ENCODE results near the gene ST8SIA5.

The ST8SIA5 gene

GRCh38 chr18:46718501-46719341 lies 38.1 kb downstream of the ST8SIA5 start:
- ChIA-PET CTCF (no interaction called here), POLR2A (no interaction called here)
- TF ChIP-seq CTCF (IDR thresholded peaks at IDR 0.05; ENCODE audit: control extremely low read depth, extremely low read depth, low read depth, missing control alignments), result no peak
- no peak for DNase-seq (ENCODE audit: extremely low spot score)

- no peak for DNase-seq (ENCODE audit: extremely low spot score)
- ChIA-PET POLR2A (no interaction called here), CTCF (no interaction called here)
- no peak for TF ChIP-seq CTCF (IDR thresholded peaks at IDR 0.05; ENCODE audit: control extremely low read depth, extremely low read depth, low read depth, missing control alignments)
Measured at GRCh38 chr18:46716827-46717226, 40.0 kb downstream of the ST8SIA5 start.

GRCh38 chr18:46716336-46716735 lies 40.5 kb downstream of the ST8SIA5 start:
- POLR2A ChIA-PET, result no interaction called here

GRCh38 chr18:46715062-46715461 lies 41.8 kb downstream of the ST8SIA5 start:
- ChIA-PET CTCF (no interaction called here), POLR2A (no interaction called here)
- DNase-seq (ENCODE audit: extremely low spot score), result no peak
- no peak for TF ChIP-seq CTCF (IDR thresholded peaks at IDR 0.05; ENCODE audit: control extremely low read depth, extremely low read depth, low read depth, missing control alignments)

More at GRCh38 chr18:46716336-46716735, 40.5 kb downstream of the ST8SIA5 start:
- CTCF ChIA-PET, result no interaction called here
- DNase-seq (ENCODE audit: extremely low spot score), result no peak
- TF ChIP-seq CTCF (IDR thresholded peaks at IDR 0.05; ENCODE audit: control extremely low read depth, extremely low read depth, low read depth, missing control alignments), result no peak

GRCh38 chr18:46712406-46712805 lies 44.4 kb downstream of the ST8SIA5 start:
- no peak for DNase-seq (ENCODE audit: extremely low spot score)
- CTCF ChIA-PET, result no interaction called here
- no peak for TF ChIP-seq CTCF (IDR thresholded peaks at IDR 0.05; ENCODE audit: control extremely low read depth, extremely low read depth, low read depth, missing control alignments)
- POLR2A ChIA-PET, result no interaction called here

GRCh38 chr18:46711444-46711863 lies 45.4 kb downstream of the ST8SIA5 start:
- POLR2A ChIA-PET, result no interaction called here
- DNase-seq (ENCODE audit: extremely low spot score), result peak; percentile 28
- CTCF ChIA-PET, result interaction anchor here (1.4 kb wide), 1 partner anchor 10 kb away, joined by 3 read pairs; no protein-coding TSS in a partner anchor
- no peak for TF ChIP-seq CTCF (IDR thresholded peaks at IDR 0.05; ENCODE audit: control extremely low read depth, extremely low read depth, low read depth, missing control alignments)

Data from GM10248 (cell line).